Measurements from ENCODE around the gene CST7. TPM values are rescaled to one million over a fixed set of nuclear protein-coding genes. Genes with fewer than 3 reads are reported as not detected.
"Not testable (repeated sequence)": the region's sequence is repeated elsewhere in the genome, so short reads cannot be mapped to it uniquely, and the experiment has no call there.

The CST7 gene, protein sequence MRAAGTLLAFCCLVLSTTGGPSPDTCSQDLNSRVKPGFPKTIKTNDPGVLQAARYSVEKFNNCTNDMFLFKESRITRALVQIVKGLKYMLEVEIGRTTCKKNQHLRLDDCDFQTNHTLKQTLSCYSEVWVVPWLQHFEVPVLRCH
- total RNA-seq: not detected in 2 replicates

DNA sequence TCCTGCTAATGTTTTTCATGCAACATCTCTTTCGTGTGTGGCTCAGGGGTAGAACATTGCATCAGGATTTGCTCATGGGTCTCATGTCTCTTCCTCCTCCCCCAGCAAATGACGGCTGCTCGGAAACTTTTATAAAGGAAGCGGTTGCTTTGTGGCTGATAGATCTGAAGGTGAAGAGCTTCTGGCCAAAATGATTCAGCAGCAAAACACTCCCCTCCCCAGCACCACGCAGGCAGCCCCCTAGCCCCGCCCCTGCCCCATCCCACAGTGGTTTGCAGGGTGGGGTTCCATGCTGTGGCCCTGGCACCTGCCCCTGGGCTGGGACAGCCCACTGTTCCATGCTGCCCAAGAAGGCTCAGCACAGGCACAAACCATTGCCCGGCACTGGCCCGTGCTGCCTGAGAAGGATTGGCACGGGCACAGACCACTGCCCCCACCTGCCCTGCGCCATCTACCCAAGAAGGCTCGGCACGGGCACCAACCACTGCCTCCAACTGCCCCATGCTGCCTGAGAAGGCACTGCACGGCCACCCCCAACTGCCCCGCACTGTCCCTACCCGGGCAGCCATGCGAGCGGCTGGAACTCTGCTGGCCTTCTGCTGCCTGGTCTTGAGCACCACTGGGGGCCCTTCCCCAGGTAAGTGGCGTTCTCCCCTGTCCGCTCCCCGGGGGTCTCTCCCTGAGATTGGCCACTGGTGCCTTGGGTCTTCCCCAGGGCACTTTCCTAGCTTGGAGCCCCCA lies at the start of gene CST7:
CST7 (plus strand) TSS at position 331 of the 741 bp plus-strand sequence; CDS start at position 568, 237 bp downstream.
- no peak for DNase-seq (ENCODE audit: low read depth in 2 of 2)

- no peak for DNase-seq (ENCODE audit: low read depth in 2 of 2)
Measured at GRCh38 chr20:24906806-24907205, 42.3 kb upstream of the CST7 start.

- DNase-seq (ENCODE audit: low read depth in 2 of 2): no peak
Measured at GRCh38 chr20:24908642-24909041, 40.4 kb upstream of the CST7 start.

- no peak for DNase-seq (ENCODE audit: low read depth in 2 of 2)
Measured at GRCh38 chr20:24909086-24909780, 39.8 kb upstream of the CST7 start.

- DNase-seq (ENCODE audit: low read depth in 2 of 2): no peak
Measured at GRCh38 chr20:24909861-24910260, 39.2 kb upstream of the CST7 start.

DNA sequence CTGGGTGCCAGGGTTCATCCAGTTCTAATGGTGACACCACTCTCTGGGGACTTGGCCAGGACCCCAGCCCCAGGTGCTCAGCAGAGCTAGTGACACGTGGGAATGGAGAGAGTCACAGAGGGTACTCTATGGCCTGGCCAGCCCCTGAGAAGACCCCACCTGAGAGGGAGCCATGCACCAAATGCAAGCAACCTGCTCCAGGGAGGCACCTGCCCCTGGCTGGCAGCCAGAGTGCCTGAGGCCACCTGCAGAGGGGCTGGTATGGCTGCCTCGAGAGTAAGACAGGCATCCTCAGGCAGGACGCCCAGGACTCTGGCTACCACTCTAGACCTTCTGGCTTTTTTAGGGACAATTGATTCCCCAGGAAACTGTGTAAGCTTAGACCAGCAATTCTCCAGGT lies 38.6 kb upstream of the CST7 start:
- DNase-seq (ENCODE audit: low read depth in 2 of 2): no peak

DNA sequence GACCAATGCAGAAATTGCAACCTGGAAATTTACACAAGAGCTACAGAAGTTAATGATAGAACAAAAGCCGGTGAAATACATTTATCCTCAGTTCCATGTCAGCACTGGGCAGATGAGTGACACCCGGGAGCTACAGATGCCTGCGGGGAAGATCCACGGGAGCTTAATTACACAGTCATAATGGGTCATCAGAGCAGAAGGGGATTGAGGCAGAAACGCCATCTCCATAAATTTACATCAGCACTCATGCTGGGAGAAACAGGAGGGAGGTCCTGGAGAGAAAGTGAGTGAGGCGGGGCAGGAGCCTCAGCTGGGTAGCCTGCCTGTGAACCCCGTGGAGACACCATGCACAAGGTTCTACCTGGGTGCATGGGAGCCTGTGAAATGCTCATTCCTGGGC lies 37.6 kb upstream of the CST7 start:
- DNase-seq (ENCODE audit: low read depth in 2 of 2): no peak

- DNase-seq (ENCODE audit: low read depth in 2 of 2): no peak
Measured at GRCh38 chr20:24912397-24913075, 36.5 kb upstream of the CST7 start.

GRCh38 chr20:24913076-24913628 lies 35.9 kb upstream of the CST7 start:
- no peak for DNase-seq (ENCODE audit: low read depth in 2 of 2)

GRCh38 chr20:24914388-24915241 lies 34.5 kb upstream of the CST7 start:
- DNase-seq (ENCODE audit: low read depth in 2 of 2): no peak

- DNase-seq (ENCODE audit: low read depth in 2 of 2): no peak
Measured at GRCh38 chr20:24915440-24915839, 33.6 kb upstream of the CST7 start.

- DNase-seq (ENCODE audit: low read depth in 2 of 2): no peak
Measured at GRCh38 chr20:24915892-24916291, 33.2 kb upstream of the CST7 start.

GRCh38 chr20:24916412-24916811 lies 32.7 kb upstream of the CST7 start:
- DNase-seq (ENCODE audit: low read depth in 2 of 2): no peak

DNA sequence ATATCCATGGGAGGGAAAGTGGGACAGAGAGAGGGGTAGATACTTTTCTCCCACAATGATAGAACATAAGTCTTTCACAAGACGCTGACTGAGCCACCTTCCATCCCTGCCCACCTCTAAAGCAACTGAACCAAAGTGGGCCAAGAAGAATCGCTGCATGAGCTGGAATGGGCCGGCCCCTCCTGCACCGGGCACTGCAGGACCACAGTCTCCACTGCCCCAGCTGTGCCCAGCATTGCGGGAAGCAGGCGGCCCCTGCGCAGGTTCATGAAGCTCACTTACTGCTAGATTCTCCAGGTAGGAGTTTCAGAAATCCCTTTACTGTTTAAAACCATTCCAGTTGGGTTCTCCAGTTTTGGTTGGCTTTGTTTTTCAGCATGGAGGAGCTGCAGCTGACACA lies 32.0 kb upstream of the CST7 start:
- DNase-seq (ENCODE audit: low read depth in 2 of 2): no peak

DNA sequence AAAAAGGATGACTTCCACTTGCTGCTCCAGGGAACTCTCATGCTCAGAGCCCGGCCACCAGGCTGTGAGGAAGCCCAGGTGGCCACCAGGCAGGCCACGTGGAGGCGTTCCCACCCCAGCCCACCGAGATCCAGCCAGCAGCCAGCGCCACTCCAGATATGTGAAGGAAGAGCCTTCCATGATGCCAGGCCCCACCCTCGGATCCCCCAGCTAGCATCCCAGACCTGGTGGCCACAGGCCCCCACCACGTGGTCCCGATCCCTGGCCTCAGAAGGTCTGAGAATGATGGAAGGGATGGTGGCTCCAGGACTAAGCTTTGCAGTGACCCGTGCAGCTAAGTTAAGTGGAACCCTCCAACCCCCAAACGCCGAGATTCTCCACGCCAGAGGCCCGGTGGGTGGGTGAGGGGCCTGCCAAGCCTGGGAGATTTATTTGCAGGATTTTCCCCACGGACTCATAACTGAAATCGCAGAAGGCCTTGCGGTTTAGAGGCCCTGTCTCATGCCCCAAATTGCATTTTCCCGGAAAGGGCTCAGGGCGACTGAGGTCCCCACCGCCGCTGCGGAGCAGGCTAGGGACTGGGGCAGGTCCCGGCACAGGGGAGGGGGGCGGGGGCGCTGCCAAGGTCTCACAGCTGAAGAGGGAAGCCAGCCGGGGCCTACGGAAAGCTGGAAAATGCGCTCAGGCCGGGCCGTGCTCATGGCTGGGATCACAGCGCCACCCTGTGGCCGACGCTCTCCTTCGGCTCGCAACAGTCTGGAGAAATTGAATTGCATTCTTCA lies 31.1 kb upstream of the CST7 start:
- peak; percentile 64 to 73 for DNase-seq (ENCODE audit: low read depth in 2 of 2)

- no peak for DNase-seq (ENCODE audit: low read depth in 2 of 2)
Measured at GRCh38 chr20:24918579-24919566, 30.2 kb upstream of the CST7 start.

DNA sequence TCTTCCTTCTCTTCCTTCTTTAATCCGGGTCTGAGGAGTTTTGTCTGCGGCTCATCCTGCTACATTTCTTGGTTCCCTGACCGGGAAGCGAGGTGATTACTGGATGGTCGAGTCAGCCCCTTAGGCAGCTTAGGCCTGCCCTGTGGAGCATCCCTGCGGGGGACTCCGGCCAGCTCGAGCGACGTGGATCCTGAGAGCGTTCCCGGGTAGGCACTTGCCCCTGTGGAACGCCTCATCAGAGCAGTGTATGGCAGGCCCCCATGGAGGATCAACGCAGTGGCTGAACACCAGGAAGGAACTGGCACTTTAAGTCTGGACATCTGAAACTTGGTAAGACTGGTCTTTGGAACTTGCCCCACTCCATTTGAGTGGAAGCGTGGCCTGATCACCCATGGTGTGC lies 29.4 kb upstream of the CST7 start:
- not testable (repeated sequence) for DNase-seq (ENCODE audit: low read depth in 2 of 2)

GRCh38 chr20:24920706-24921105 lies 28.4 kb upstream of the CST7 start:
- not testable (repeated sequence) for DNase-seq (ENCODE audit: low read depth in 2 of 2)

GRCh38 chr20:24929259-24929658 lies 19.8 kb upstream of the CST7 start:
- not testable (repeated sequence) for DNase-seq (ENCODE audit: low read depth in 2 of 2)
